Endodermal cell (in vitro differentiated cells): ENCODE results near the gene SLC44A4. TPM values are rescaled to one million over a fixed set of nuclear protein-coding genes. Genes with fewer than 3 reads are reported as not detected.
A peak's percentile ranks its signal among the peaks of the same experiment; 100 is the strongest.

Experiments
- DNase-seq: peaks from one replicate; pipeline ENCODE4 v3.0.0-alpha.2; 2017
- H3K27ac ChIP-seq: 2 replicates; pipeline ENCODE4 v1.5.1; 2013; ENCODE audit warnings: mild to moderate bottlenecking, low read depth, low read length, moderate library complexity
- H3K27me3 ChIP-seq: 2 replicates; pipeline ENCODE4 v1.6.1; 2013; ENCODE audit warnings: mild to moderate bottlenecking, low read length, moderate library complexity; ENCODE audit not compliant: insufficient read depth, control insufficient read depth, poor library complexity, severe bottlenecking
- H3K36me3 ChIP-seq: 2 replicates; pipeline ENCODE4 v1.7.0; 2013; ENCODE audit warnings: mild to moderate bottlenecking, low read length, moderate library complexity; ENCODE audit not compliant: control insufficient read depth, insufficient read depth
- H3K4me1 ChIP-seq: one replicate; pipeline ENCODE4 v1.7.0; 2013; ENCODE audit warnings: low read length; ENCODE audit not compliant: control insufficient read depth, insufficient read depth
- H3K4me3 ChIP-seq: 2 replicates; pipeline ENCODE4 v1.5.1; 2013; ENCODE audit warnings: mild to moderate bottlenecking, low read length, moderate library complexity
- H3K9ac ChIP-seq: 2 replicates; pipeline ENCODE4 v1.6.1; 2013; ENCODE audit warnings: mild to moderate bottlenecking, low read length, moderate library complexity; ENCODE audit not compliant: poor library complexity, severe bottlenecking; ENCODE audit errors: extremely low read depth
- H3K9me3 ChIP-seq: 2 replicates; pipeline ENCODE4 v1.6.1; 2013; ENCODE audit warnings: mild to moderate bottlenecking, low read length, moderate library complexity; ENCODE audit not compliant: control insufficient read depth
- H3K27ac Mint-ChIP-seq: 2 replicates; pipeline ENCODE4 v1.8.0; 2020; ENCODE audit warnings: mixed read lengths
- H3K27me3 Mint-ChIP-seq: 2 replicates; pipeline ENCODE4 v1.8.0; 2021; ENCODE audit warnings: mild to moderate bottlenecking, mixed read lengths; ENCODE audit not compliant: insufficient read depth
- H3K36me3 Mint-ChIP-seq: 2 replicates; pipeline ENCODE4 v1.8.0; 2020; ENCODE audit warnings: low read depth, mixed read lengths
- H3K4me1 Mint-ChIP-seq: 2 replicates; pipeline ENCODE4 v1.8.0; 2020; ENCODE audit warnings: mixed read lengths
- H3K4me3 Mint-ChIP-seq: 2 replicates; pipeline ENCODE4 v1.8.0; 2020; ENCODE audit warnings: mild to moderate bottlenecking, moderate library complexity, mixed read lengths
- H3K9me3 Mint-ChIP-seq: 2 replicates; pipeline ENCODE4 v1.8.0; 2020; ENCODE audit warnings: mild to moderate bottlenecking, mixed read lengths
- CTCF ChIP-seq: fragments of 200-600 bp; sonication (generic); conservative IDR thresholded peaks from 2 replicates; pipeline ENCODE4 v1.5.0; 2021; ENCODE audit warnings: antibody characterized with exemption, mild to moderate bottlenecking
- WGBS, 2 experiments: methylation state at CpG; one replicate each; pipeline versions ENCODE4 v1.1.5 to v1.1.7; 2013; ENCODE audit warnings: missing lambda C conversion rate in 2 of 2, mixed read lengths in 1 of 2; ENCODE audit not compliant: insufficient coverage in 1 of 2, insufficient read length in 1 of 2; 5-methylcytosine and 5-hydroxymethylcytosine counted together
- total RNA-seq, 2 donors: library from RNA; stranded (reverse); fragmentation: NEBNext Ultra II Directional in 1 of 2; extraction: Animal tissue kit (Norgen Biotek cat#: 25700) in 1 of 2; gene quantifications; 2 replicates in 1 of 2; 3 replicates in 1 of 2; pipeline ENCODE4 v1.2.1, GENCODE V29; 2021

Gene SLC44A4
- total RNA-seq, 2 donors from 2014 or later, result 1.3 to 3.6 TPM

DNA sequence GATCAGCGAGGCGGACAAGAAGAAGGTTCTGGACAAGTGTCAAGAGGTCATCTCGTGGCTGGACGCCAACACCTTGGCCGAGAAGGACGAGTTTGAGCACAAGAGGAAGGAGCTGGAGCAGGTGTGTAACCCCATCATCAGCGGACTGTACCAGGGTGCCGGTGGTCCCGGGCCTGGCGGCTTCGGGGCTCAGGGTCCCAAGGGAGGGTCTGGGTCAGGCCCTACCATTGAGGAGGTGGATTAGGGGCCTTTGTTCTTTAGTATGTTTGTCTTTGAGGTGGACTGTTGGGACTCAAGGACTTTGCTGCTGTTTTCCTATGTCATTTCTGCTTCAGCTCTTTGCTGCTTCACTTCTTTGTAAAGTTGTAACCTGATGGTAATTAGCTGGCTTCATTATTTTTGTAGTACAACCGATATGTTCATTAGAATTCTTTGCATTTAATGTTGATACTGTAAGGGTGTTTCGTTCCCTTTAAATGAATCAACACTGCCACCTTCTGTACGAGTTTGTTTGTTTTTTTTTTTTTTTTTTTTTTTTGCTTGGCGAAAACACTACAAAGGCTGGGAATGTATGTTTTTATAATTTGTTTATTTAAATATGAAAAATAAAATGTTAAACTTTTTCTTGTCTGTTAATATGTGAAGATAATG lies 49.0 kb downstream of the SLC44A4 start:
- peak; percentile 77 for TF ChIP-seq CTCF
- no peak overlapping the region for H3K27ac ChIP-seq
- peak overlapping the region; percentile 95 for H3K4me3 ChIP-seq
- Mint-ChIP-seq H3K9me3 (no peaks in the 10 kb centered on the region), H3K36me3 (peaks cover under 1% of the 10 kb centered on the region), H3K4me3 (peak overlapping the region; percentile 68), H3K27ac (peak overlapping the region; percentile 91), H3K4me1 (peaks cover 20% of the 10 kb centered on the region), H3K27me3 (no peaks in the 10 kb centered on the region)
- H3K4me1 ChIP-seq, result no peaks in the 10 kb centered on the region
- H3K36me3 ChIP-seq, result no peaks in the 10 kb centered on the region
- 36% methylated on average over 14 of the region's 15 CpGs; no CpG with 5 or more reads in 1 of the 2 experiments for WGBS, 2 experiments
- DNase-seq, result no peak
- H3K27me3 ChIP-seq, result no peaks in the 10 kb centered on the region
- no peaks in the 10 kb centered on the region for H3K9me3 ChIP-seq
- H3K9ac ChIP-seq, result peak overlapping the region; percentile 74

GRCh38 chr6:31827286-31828079 lies 51.3 kb downstream of the SLC44A4 start, which contains the start of gene HSPA1B:
HSPA1B (plus strand) TSS chr6:31827738; CDS start chr6:31827951, 213 bp downstream.
- peak within 1 kb of the TSS; percentile 83 for H3K4me3 ChIP-seq
- H3K36me3 ChIP-seq, result no peaks in the 10 kb centered on the region
- peak within 1 kb of the TSS; percentile 80 for H3K4me3 Mint-ChIP-seq
- peak within 1 kb of the TSS; percentile 97 for H3K27ac Mint-ChIP-seq
- H3K36me3 Mint-ChIP-seq, result no peaks in the 10 kb centered on the region
- peak within 1 kb of the TSS; percentile 59 for H3K9ac ChIP-seq
- no peaks in the 10 kb centered on the region for H3K9me3 Mint-ChIP-seq
- H3K9me3 ChIP-seq, result no peaks in the 10 kb centered on the region
- WGBS, 2 experiments, result 0% methylated on average over 30 to 50 of the region's 56 CpGs
- peaks cover 32% of the 10 kb centered on the region for H3K4me1 Mint-ChIP-seq
- no peaks in the 10 kb centered on the region for H3K27me3 ChIP-seq
- no peak for TF ChIP-seq CTCF
- no peaks in the 10 kb centered on the region for H3K27me3 Mint-ChIP-seq
- peak within 1 kb of the TSS; percentile 74 for H3K27ac ChIP-seq
- peak; percentile 100 for DNase-seq
- H3K4me1 ChIP-seq, result no peaks in the 10 kb centered on the region

- H3K4me1 ChIP-seq, result no peaks in the 10 kb centered on the region
- H3K27ac ChIP-seq, result peak overlapping the region; percentile 74
- H3K27me3 Mint-ChIP-seq, result no peaks in the 10 kb centered on the region
- peak overlapping the region; percentile 97 for H3K27ac Mint-ChIP-seq
- TF ChIP-seq CTCF, result no peak
- no peaks in the 10 kb centered on the region for H3K9me3 ChIP-seq
- H3K27me3 ChIP-seq, result no peaks in the 10 kb centered on the region
- no peaks in the 10 kb centered on the region for H3K36me3 Mint-ChIP-seq
- no peaks in the 10 kb centered on the region for H3K9me3 Mint-ChIP-seq
- no peaks in the 10 kb centered on the region for H3K36me3 ChIP-seq
- peak overlapping the region; percentile 50 for H3K9ac ChIP-seq
- peaks cover 34% of the 10 kb centered on the region for H3K4me1 Mint-ChIP-seq
- 4 to 6% methylated on average over 13 of the region's 13 CpGs for WGBS, 2 experiments
- DNase-seq, result peak; percentile 85
- H3K4me3 ChIP-seq, result peak overlapping the region; percentile 80
- H3K4me3 Mint-ChIP-seq, result peak overlapping the region; percentile 80
Observed at GRCh38 chr6:31826793-31827285, 52.0 kb downstream of the SLC44A4 start.
